GM12891 (cell line): ENCODE data around the gene FAM83F.

Experiments used
- PAX5 ChIP-seq: IDR thresholded peaks from 2 replicates; pipeline ENCODE4 v1.6.1; 2011; ENCODE audit warnings: low read length, moderate library complexity, mild to moderate bottlenecking; ENCODE audit not compliant: insufficient read depth, severe bottlenecking
- POLR2A ChIP-seq: IDR thresholded peaks from 2 replicates; pipeline ENCODE4 v1.6.1; 2011; ENCODE audit warnings: low read depth, low read length, control low read depth
- POLR2AphosphoS5 ChIP-seq: IDR thresholded peaks from 2 replicates; pipeline ENCODE4 v1.6.1; 2011; ENCODE audit warnings: low read depth, low read length, control low read depth
- POU2F2 ChIP-seq: IDR thresholded peaks from 2 replicates; pipeline ENCODE4 v1.6.1; 2011; ENCODE audit warnings: low read depth, mild to moderate bottlenecking, control low read depth, low read length, moderate library complexity
- SPI1 ChIP-seq: IDR thresholded peaks from 2 replicates; pipeline ENCODE4 v1.6.1; 2011; ENCODE audit warnings: low read depth, low read length, control low read depth
- TAF1 ChIP-seq: IDR thresholded peaks from 2 replicates; pipeline ENCODE4 v1.6.1; 2011; ENCODE audit warnings: low read depth, low read length, control low read depth

DNA sequence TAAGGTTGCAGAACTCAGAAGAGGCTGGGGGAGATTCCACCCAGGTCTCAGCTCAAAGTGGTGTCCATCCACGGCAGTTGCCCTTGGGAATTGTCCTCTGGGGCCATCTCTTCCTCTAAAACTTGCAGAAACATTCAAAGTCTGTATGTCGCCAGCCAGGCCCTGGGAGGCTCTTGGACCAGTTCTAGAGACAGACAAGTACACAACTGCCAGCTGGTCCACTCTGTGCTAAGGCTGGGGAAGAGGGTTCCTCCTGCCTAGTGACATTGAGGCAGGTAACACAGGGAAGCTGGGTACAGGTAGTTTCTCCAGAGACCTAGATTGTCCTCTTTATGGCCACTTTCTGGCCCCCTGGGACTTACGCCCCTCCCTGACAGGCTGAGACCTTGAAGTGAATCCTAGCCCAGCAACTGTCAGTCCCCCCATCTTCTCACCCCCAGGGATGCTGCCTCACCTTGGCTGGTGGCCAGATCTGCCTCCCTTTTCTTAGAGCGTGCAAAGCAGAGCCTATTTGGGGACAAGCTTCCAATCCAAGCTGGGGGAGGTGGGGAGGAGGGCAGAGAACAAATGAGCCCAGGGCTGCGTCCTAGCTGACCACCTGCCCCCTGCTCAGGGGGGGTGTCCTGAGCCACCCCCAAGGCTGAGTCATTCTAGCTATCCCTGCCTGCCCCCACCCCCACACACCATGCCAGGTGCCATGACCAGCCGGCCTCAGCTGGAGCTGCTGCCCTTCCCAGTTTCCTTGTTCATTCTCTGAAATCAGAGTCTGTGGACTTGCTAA lies 8.4 kb downstream of the FAM83F start:
- TF ChIP-seq POLR2AphosphoS5 (no peak), TAF1 (no peak), POLR2A (no peak), PAX5 (no peak), SPI1 (no peak), POU2F2 (no peak)
